ELR (cell line): ENCODE data around the gene ERO1B.

Source experiments
- DNase-seq: peaks from one replicate; pipeline ENCODE4 v3.0.0-alpha.2; 2015; ENCODE audit warnings: low read depth

The ERO1B gene

GRCh38 chr1:236297161-236297560 is 15.4 kb upstream of the ERO1B start:
- DNase-seq: no peak

GRCh38 chr1:236292425-236292824 is 10.7 kb upstream of the ERO1B start:
- DNase-seq: no peak

GRCh38 chr1:236289492-236290131 is 7.9 kb upstream of the ERO1B start:
- no peak for DNase-seq

- DNase-seq: no peak
Measured at GRCh38 chr1:236288620-236288976, 6.8 kb upstream of the ERO1B start.

GRCh38 chr1:236287757-236288619 is 6.2 kb upstream of the ERO1B start:
- peak; percentile 30 for DNase-seq

GRCh38 chr1:236287356-236287755 is 5.6 kb upstream of the ERO1B start:
- no peak for DNase-seq

GRCh38 chr1:236284291-236284721 is 2.5 kb upstream of the ERO1B start:
- no peak for DNase-seq

- DNase-seq: no peak
Measured at GRCh38 chr1:236282719-236283118, 961 bp upstream of the ERO1B start.

GRCh38 chr1:236282425-236282716 is 613 bp upstream of the ERO1B start:
- DNase-seq: peak; percentile 38

GRCh38 chr1:236281198-236281653 is 532 bp downstream of the ERO1B start:
- peak; percentile 51 for DNase-seq

GRCh38 chr1:236280438-236281197 is 1.1 kb downstream of the ERO1B start:
- DNase-seq: no peak

- no peak for DNase-seq
Measured at GRCh38 chr1:236275586-236275985, 6.2 kb downstream of the ERO1B start.

GRCh38 chr1:236275061-236275460 is 6.7 kb downstream of the ERO1B start:
- DNase-seq: no peak

- no peak for DNase-seq
Measured at GRCh38 chr1:236273358-236273757, 8.4 kb downstream of the ERO1B start.

GRCh38 chr1:236269439-236269838 is 12.3 kb downstream of the ERO1B start:
- no peak for DNase-seq

- DNase-seq: no peak
Measured at GRCh38 chr1:236261898-236262297, 19.9 kb downstream of the ERO1B start.

GRCh38 chr1:236261033-236261432 is 20.7 kb downstream of the ERO1B start:
- DNase-seq: no peak

- DNase-seq: no peak
Measured at GRCh38 chr1:236259043-236259442, 22.7 kb downstream of the ERO1B start.

- DNase-seq: no peak
Measured at GRCh38 chr1:236258114-236258622, 23.6 kb downstream of the ERO1B start.

GRCh38 chr1:236257216-236257615 is 24.5 kb downstream of the ERO1B start:
- no peak for DNase-seq

GRCh38 chr1:236253918-236254637 is 27.7 kb downstream of the ERO1B start:
- DNase-seq: no peak

GRCh38 chr1:236253119-236253518 is 28.6 kb downstream of the ERO1B start:
- DNase-seq: no peak
